Measurements from ENCODE around the gene MYLK. TPM values are rescaled to one million over a fixed set of nuclear protein-coding genes. Genes with fewer than 3 reads are reported as not detected.
A peak's percentile ranks its signal among the peaks of the same experiment; 100 is the strongest.
"Not testable (repeated sequence)": the region's sequence is repeated elsewhere in the genome, so short reads cannot be mapped to it uniquely, and the experiment has no call there.

MYLK gene
- polyA plus RNA-seq, 1 donor (not counting 4 experiments of a cell fraction or from before 2014, with no cell fraction given), result 7.8 TPM

DNA sequence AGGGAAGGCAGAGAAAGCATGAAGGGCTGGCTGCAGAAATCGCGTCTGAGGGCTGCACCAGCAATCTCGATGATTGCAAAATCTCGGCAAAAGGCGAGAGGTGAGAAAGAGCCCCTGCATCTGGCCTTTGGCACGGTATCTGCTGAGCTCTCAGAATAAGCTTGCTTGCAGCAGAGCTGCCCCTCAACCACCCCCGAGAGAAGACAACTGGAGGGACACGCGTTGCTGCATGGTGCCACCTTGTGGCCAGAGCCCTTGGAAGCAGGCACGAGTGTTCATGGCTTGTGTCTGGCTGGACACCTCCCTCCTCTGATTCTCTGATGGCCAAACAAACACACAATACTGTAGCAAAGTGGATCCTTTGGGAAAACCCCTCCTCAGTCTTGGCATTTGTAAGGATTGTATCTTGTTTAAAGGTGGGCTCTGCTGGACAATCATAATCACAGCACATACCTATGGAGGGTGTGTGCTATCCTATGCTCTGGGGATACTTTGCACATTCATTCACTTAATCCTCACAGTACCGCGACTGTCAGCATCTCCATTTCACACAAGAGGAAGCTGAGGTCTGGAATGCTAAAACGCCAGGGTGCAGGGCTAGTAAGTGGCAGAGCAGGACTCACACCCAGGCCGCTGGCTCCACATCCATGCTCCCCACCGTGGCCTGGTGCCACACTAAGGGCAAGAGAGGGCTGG lies 164.9 kb downstream of the MYLK start:
- H2AFZ ChIP-seq (ENCODE audit: control insufficient read depth, low read length); H3K9ac ChIP-seq (ENCODE audit: control insufficient read depth, extremely low read depth, insufficient read depth, low read length); H3K27me3 ChIP-seq (ENCODE audit: control insufficient read depth, extremely low read depth, insufficient read depth, low read length); H3K4me1 ChIP-seq (ENCODE audit: control insufficient read depth, extremely low read depth, insufficient read depth, low read length); H3K27ac ChIP-seq (ENCODE audit: control insufficient read depth, insufficient read depth, low read length); DNase-seq (ENCODE audit: low read depth, low spot score); H3K4me3 ChIP-seq (ENCODE audit: control insufficient read depth in 2 of 3, extremely low read depth in 1 of 3, insufficient read depth in 2 of 3, low read depth in 1 of 3, low read length in 3 of 3); H4K20me1 ChIP-seq (ENCODE audit: control insufficient read depth, extremely low read depth, insufficient read depth, low read length); H3K9me1 ChIP-seq (ENCODE audit: control insufficient read depth, extremely low read depth, insufficient read depth, low read length); H3K79me2 ChIP-seq (ENCODE audit: control insufficient read depth, insufficient read depth, low read length); H3K9me3 ChIP-seq (ENCODE audit: control insufficient read depth, low read depth, low read length); dilution Hi-C loops (cut with MboI; ENCODE audit: extremely low pct_ligation_motif_present, low sequenced_read_pairs); H3K4me2 ChIP-seq (ENCODE audit: control insufficient read depth, extremely low read depth, insufficient read depth, low read depth, low read length); H3K36me3 ChIP-seq (ENCODE audit: control insufficient read depth in 2 of 2, extremely low read depth in 1 of 2, insufficient read depth in 2 of 2, low read length in 2 of 2): not testable (repeated sequence)
- FAIRE-seq, result peak; percentile 87
- TF ChIP-seq, protein P1, sequence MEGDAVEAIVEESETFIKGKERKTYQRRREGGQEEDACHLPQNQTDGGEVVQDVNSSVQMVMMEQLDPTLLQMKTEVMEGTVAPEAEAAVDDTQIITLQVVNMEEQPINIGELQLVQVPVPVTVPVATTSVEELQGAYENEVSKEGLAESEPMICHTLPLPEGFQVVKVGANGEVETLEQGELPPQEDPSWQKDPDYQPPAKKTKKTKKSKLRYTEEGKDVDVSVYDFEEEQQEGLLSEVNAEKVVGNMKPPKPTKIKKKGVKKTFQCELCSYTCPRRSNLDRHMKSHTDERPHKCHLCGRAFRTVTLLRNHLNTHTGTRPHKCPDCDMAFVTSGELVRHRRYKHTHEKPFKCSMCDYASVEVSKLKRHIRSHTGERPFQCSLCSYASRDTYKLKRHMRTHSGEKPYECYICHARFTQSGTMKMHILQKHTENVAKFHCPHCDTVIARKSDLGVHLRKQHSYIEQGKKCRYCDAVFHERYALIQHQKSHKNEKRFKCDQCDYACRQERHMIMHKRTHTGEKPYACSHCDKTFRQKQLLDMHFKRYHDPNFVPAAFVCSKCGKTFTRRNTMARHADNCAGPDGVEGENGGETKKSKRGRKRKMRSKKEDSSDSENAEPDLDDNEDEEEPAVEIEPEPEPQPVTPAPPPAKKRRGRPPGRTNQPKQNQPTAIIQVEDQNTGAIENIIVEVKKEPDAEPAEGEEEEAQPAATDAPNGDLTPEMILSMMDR (optimal IDR thresholded peaks at IDR 0.05 in 1 of 3, IDR thresholded peaks at IDR 0.05 in 1 of 3, conservative IDR thresholded peaks at IDR 0.05 in 1 of 3; ENCODE audit: extremely low read depth in 1 of 3, insufficient read depth in 2 of 3, low read length in 3 of 3), result peak; percentile 67 to 81 (median 78)

DNA sequence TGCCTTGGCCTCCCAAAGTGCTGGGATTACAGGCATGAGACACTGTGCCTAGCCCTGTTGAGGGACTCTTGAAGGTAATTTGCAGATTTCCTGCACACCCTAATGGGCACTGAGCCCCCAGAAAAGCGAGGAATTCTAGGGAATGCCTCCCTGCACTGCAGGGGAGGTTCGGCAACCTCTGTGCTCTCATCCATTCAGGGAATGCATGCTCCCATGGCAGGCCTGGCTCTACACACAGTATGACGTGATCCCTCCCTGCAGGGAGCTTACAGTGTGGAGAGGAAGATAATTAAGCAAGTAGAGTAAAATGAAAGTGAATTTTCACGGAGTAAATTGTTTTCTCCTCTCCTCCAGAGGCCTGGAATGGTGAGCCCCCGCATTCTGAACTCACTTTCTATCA lies 166.0 kb downstream of the MYLK start:
- DNase-seq (ENCODE audit: low read depth, low spot score), result no peak
- Histone ChIP-seq H3K4me3 (ENCODE audit: control insufficient read depth in 2 of 3, extremely low read depth in 1 of 3, insufficient read depth in 2 of 3, low read depth in 1 of 3, low read length in 3 of 3) (no peak overlapping the region), H3K9ac (ENCODE audit: control insufficient read depth, extremely low read depth, insufficient read depth, low read length) (no peak overlapping the region), H3K79me2 (ENCODE audit: control insufficient read depth, insufficient read depth, low read length) (no peaks in the 10 kb centered on the region), H3K4me1 (ENCODE audit: control insufficient read depth, extremely low read depth, insufficient read depth, low read length) (peaks cover 4% of the 10 kb centered on the region), H4K20me1 (ENCODE audit: control insufficient read depth, extremely low read depth, insufficient read depth, low read length) (no peaks in the 10 kb centered on the region), H3K9me1 (ENCODE audit: control insufficient read depth, extremely low read depth, insufficient read depth, low read length) (no peaks in the 10 kb centered on the region), H3K36me3 (ENCODE audit: control insufficient read depth in 2 of 2, extremely low read depth in 1 of 2, insufficient read depth in 2 of 2, low read length in 2 of 2) (no peaks in the 10 kb centered on the region), H3K4me2 (ENCODE audit: control insufficient read depth, extremely low read depth, insufficient read depth, low read depth, low read length) (no peak overlapping the region), H3K27me3 (ENCODE audit: control insufficient read depth, extremely low read depth, insufficient read depth, low read length) (peaks cover 5% of the 10 kb centered on the region), H2AFZ (ENCODE audit: control insufficient read depth, low read length) (no peak overlapping the region), H3K9me3 (ENCODE audit: control insufficient read depth, low read depth, low read length) (no peaks in the 10 kb centered on the region), H3K27ac (ENCODE audit: control insufficient read depth, insufficient read depth, low read length) (no peak overlapping the region)
- no peak for TF ChIP-seq EZH2 (IDR thresholded peaks at IDR 0.05; ENCODE audit: low read length)
- TF ChIP-seq, protein P1 (optimal IDR thresholded peaks at IDR 0.05 in 1 of 3, IDR thresholded peaks at IDR 0.05 in 1 of 3, conservative IDR thresholded peaks at IDR 0.05 in 1 of 3; ENCODE audit: extremely low read depth in 1 of 3, insufficient read depth in 2 of 3, low read length in 3 of 3), result no peak
- dilution Hi-C loops (cut with MboI; ENCODE audit: extremely low pct_ligation_motif_present, low sequenced_read_pairs), result no loop called here
- no peak for FAIRE-seq

DNA sequence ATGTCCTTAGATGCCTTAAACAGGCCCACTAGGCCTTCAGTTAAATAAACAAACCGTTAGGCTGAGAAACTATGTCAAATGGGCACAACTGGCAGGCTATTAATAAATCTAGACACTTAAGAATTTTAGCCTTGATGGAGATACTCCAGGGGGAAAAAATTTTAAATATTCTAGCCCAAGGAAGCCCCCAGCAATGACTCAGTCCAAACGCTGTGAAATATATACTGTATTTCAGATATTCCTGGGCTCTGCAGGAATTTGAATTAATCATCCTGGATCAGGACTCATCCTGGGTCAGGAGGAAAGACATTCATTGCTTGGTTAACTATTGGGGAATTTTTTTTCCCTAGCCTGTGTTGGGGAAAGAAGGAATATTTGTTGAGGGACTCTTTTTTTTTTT lies 166.7 kb downstream of the MYLK start:
- FAIRE-seq; H3K9ac ChIP-seq (ENCODE audit: control insufficient read depth, extremely low read depth, insufficient read depth, low read length); H3K36me3 ChIP-seq (ENCODE audit: control insufficient read depth in 2 of 2, extremely low read depth in 1 of 2, insufficient read depth in 2 of 2, low read length in 2 of 2): not testable (repeated sequence)

More for the DNA sequence above, 166.7 kb downstream of the MYLK start:
- H3K4me1 ChIP-seq (ENCODE audit: control insufficient read depth, extremely low read depth, insufficient read depth, low read length); H3K27me3 ChIP-seq (ENCODE audit: control insufficient read depth, extremely low read depth, insufficient read depth, low read length); dilution Hi-C loops (cut with MboI; ENCODE audit: extremely low pct_ligation_motif_present, low sequenced_read_pairs); H3K79me2 ChIP-seq (ENCODE audit: control insufficient read depth, insufficient read depth, low read length); H3K9me1 ChIP-seq (ENCODE audit: control insufficient read depth, extremely low read depth, insufficient read depth, low read length); H2AFZ ChIP-seq (ENCODE audit: control insufficient read depth, low read length); H4K20me1 ChIP-seq (ENCODE audit: control insufficient read depth, extremely low read depth, insufficient read depth, low read length); H3K4me3 ChIP-seq (ENCODE audit: control insufficient read depth in 2 of 3, extremely low read depth in 1 of 3, insufficient read depth in 2 of 3, low read depth in 1 of 3, low read length in 3 of 3); H3K27ac ChIP-seq (ENCODE audit: control insufficient read depth, insufficient read depth, low read length); DNase-seq (ENCODE audit: low read depth, low spot score); H3K4me2 ChIP-seq (ENCODE audit: control insufficient read depth, extremely low read depth, insufficient read depth, low read depth, low read length); H3K9me3 ChIP-seq (ENCODE audit: control insufficient read depth, low read depth, low read length): not testable (repeated sequence)

Measured in keratinocyte (primary cell).